Posterior cingulate gyrus (tissue), 11 donors: ENCODE results near the gene EPHA10.

Experiments
- DNase-seq, 10 donors: peaks; one replicate each; pipeline versions ENCODE4 v3.0.0 to v3.0.0-alpha.2; 2020 to 2021; ENCODE audit warnings: mixed read lengths in 3 of 10
- intact Hi-C: fragments of 100-400 bp; cut with DNase I; formaldehyde crosslinking; loops from one replicate; pipeline ENCODE4 v1.15.1; 2023

EPHA10 gene

GRCh38 chr1:37684182-37684581, 80.7 kb downstream of the EPHA10 start:
- intact Hi-C loops, result loop anchor here (5.0 kb wide), 1 partner anchor 82 kb away; no protein-coding TSS in a partner anchor

GRCh38 chr1:37682334-37682987, 82.5 kb downstream of the EPHA10 start:
- peak; percentile 54 to 95 (median 80) for DNase-seq
- intact Hi-C loops, result loop anchor here (1.0 to 5.0 kb wide), 2 partner anchors 80 to 228 kb away; no protein-coding TSS in a partner anchor

More at GRCh38 chr1:37684182-37684581, 80.7 kb downstream of the EPHA10 start:
- DNase-seq, result peak in 1 of 10 donors; percentile 12

GRCh38 chr1:37680933-37681332, 84.0 kb downstream of the EPHA10 start:
- peak in 1 of 10 donors; percentile 11 for DNase-seq
- intact Hi-C loops, result loop anchor here (5.0 kb wide), 1 partner anchor 79 kb away; no protein-coding TSS in a partner anchor

- intact Hi-C loops, result loop anchor here (10.0 kb wide), 1 partner anchor 1163 kb away; no protein-coding TSS in a partner anchor
- peak in 1 of 10 donors; percentile 37 for DNase-seq
These were observed 87.1 kb downstream of the EPHA10 start for GRCh38 chr1:37677808-37678207.

- intact Hi-C loops, result loop anchor here (10.0 kb wide), 1 partner anchor 1162 kb away; no protein-coding TSS in a partner anchor
- peak in 1 of 10 donors; percentile 13 for DNase-seq
These were observed 87.8 kb downstream of the EPHA10 start for GRCh38 chr1:37677143-37677439.

GRCh38 chr1:37676281-37677142, 88.4 kb downstream of the EPHA10 start:
- intact Hi-C loops, result loop anchor here (10.0 kb wide), 1 partner anchor 1162 kb away; no protein-coding TSS in a partner anchor
- DNase-seq, result peak in 1 of 10 donors; percentile 42

- intact Hi-C loops, result loop anchor here (10.0 kb wide), 1 partner anchor 1159 kb away; no protein-coding TSS in a partner anchor
- DNase-seq, result peak in 1 of 10 donors; percentile 71
These were observed 91.0 kb downstream of the EPHA10 start for GRCh38 chr1:37673920-37674319.

GRCh38 chr1:37672136-37672870, 92.6 kb downstream of the EPHA10 start:
- peak in 1 of 10 donors; percentile 37 for DNase-seq
- intact Hi-C loops, result loop anchor here (10.0 kb wide), 1 partner anchor 1158 kb away; no protein-coding TSS in a partner anchor

- intact Hi-C loops, result loop anchor here (10.0 kb wide), 1 partner anchor 1156 kb away; no protein-coding TSS in a partner anchor
These were observed 93.7 kb downstream of the EPHA10 start for GRCh38 chr1:37671261-37671660.

GRCh38 chr1:37670133-37670532, 94.8 kb downstream of the EPHA10 start:
- DNase-seq, result no peak
- intact Hi-C loops, result loop anchor here (10.0 kb wide), 1 partner anchor 1155 kb away; no protein-coding TSS in a partner anchor

More at GRCh38 chr1:37671261-37671660, 93.7 kb downstream of the EPHA10 start:
- peak in 1 of 10 donors; percentile 20 for DNase-seq

GRCh38 chr1:37667023-37667671, 97.8 kb downstream of the EPHA10 start:
- DNase-seq, result peak in 1 of 10 donors; percentile 46
- intact Hi-C loops, result no loop called here

- intact Hi-C loops, result no loop called here
These were observed 98.6 kb downstream of the EPHA10 start for GRCh38 chr1:37666241-37666867.

More at GRCh38 chr1:37666241-37666867, 98.6 kb downstream of the EPHA10 start:
- peak in 1 of 10 donors; percentile 35 for DNase-seq
